Left ventricle myocardium inferior (tissue), 1 donor: ENCODE data around the gene KDM2B. TPM values are rescaled to one million over a fixed set of nuclear protein-coding genes. Genes with fewer than 3 reads are reported as not detected.
"Not testable (repeated sequence)": the region's sequence is repeated elsewhere in the genome, so short reads cannot be mapped to it uniquely, and the experiment has no call there.

Source experiments
- DNase-seq: peaks from one replicate; pipeline ENCODE4 v3.0.0-alpha.2; 2020
- H3K27ac ChIP-seq: fragments of 200-600 bp; replicated peaks from 2 replicates; pipeline ENCODE4 v1.8.0; 2021
- H3K27me3 ChIP-seq: fragments of 200-600 bp; 2 replicates; pipeline ENCODE4 v1.8.0; 2021; ENCODE audit warnings: low read depth
- H3K36me3 ChIP-seq: fragments of 200-600 bp; 2 replicates; pipeline ENCODE4 v1.8.0; 2021
- H3K4me1 ChIP-seq: fragments of 200-600 bp; 2 replicates; pipeline ENCODE4 v1.8.0; 2021
- H3K4me3 ChIP-seq: fragments of 200-600 bp; 2 replicates; pipeline ENCODE4 v1.8.0; 2021; ENCODE audit warnings: mild to moderate bottlenecking, moderate library complexity
- H3K9me3 ChIP-seq: fragments of 200-600 bp; replicated peaks from 2 replicates; pipeline ENCODE4 v1.8.0; 2021
- intact Hi-C: fragments of 100-400 bp; cut with micrococcal nuclease; formaldehyde crosslinking; loops from one replicate; pipeline ENCODE4 v1.11.0; 2022
- total RNA-seq: library from RNA; stranded (reverse); fragmentation: NEBNext Ultra II Directional; extraction: Animal tissue kit (Norgen Biotek cat#: 25700); gene quantifications from one replicate; pipeline ENCODE4 v1.2.1, GENCODE V29; 2021
- TF ChIP-seq, protein P1 (sequence below): fragments of 200-600 bp; IDR thresholded peaks from 2 replicates; pipeline ENCODE4 v1.8.0; 2021; ENCODE audit warnings: antibody characterized with exemption, mild to moderate bottlenecking, borderline replicate concordance
- donor health status: DM: no; HTN: yes; CAD: no; lungs with severe emphysema.

KDM2B gene
- total RNA-seq, 1 donor from 2014 or later: 13.0 TPM

DNA sequence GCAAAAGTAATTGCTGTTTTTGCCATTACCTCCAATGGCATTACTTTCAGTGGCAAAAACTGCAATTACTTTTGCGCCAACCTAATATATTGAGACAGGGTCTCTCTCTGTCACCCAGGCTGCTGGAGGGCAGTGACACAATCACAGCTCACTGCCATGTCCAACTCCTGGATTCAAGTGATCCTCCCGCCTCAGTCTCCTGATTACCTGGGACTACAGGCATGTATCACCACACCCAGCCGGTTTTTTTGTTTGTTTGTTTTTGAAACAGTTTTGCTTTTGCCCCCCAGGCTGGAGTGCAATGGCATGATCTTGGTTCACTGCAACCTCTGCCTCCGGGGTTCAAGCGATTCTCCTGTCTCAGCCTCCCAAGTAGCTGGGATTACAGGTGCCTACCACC lies 15.7 kb upstream of the KDM2B start:
- Histone ChIP-seq H3K4me3 (no peak overlapping the region), H3K4me1 (no peaks in the 10 kb centered on the region), H3K27ac (no peak overlapping the region), H3K27me3 (no peaks in the 10 kb centered on the region), H3K9me3 (no peaks in the 10 kb centered on the region), H3K36me3 (no peaks in the 10 kb centered on the region)
- no peak for DNase-seq
- TF ChIP-seq, protein P1, sequence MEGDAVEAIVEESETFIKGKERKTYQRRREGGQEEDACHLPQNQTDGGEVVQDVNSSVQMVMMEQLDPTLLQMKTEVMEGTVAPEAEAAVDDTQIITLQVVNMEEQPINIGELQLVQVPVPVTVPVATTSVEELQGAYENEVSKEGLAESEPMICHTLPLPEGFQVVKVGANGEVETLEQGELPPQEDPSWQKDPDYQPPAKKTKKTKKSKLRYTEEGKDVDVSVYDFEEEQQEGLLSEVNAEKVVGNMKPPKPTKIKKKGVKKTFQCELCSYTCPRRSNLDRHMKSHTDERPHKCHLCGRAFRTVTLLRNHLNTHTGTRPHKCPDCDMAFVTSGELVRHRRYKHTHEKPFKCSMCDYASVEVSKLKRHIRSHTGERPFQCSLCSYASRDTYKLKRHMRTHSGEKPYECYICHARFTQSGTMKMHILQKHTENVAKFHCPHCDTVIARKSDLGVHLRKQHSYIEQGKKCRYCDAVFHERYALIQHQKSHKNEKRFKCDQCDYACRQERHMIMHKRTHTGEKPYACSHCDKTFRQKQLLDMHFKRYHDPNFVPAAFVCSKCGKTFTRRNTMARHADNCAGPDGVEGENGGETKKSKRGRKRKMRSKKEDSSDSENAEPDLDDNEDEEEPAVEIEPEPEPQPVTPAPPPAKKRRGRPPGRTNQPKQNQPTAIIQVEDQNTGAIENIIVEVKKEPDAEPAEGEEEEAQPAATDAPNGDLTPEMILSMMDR: no peak
- intact Hi-C loops: no loop called here

DNA sequence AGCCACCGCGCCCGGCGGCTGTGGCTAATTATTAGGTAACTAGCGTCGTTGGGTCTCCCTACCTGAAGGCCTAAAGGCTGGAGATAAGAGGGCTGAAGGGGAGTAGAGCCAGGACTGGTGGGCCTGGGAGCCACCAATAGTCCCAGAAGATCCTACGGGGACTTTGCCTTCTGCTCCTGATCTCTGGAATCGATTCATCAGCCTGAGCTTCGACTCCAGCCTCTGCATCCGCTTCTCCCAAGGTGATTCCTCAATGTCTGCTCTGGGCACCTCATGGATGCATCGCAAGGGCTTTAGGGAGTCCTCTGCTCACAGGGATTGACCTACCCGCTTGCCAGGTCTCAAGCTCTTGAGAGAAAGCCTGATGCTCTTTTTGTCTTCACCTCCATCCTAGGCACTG lies 14.7 kb upstream of the KDM2B start:
- intact Hi-C loops: no loop called here
- Histone ChIP-seq H3K27me3 (no peaks in the 10 kb centered on the region), H3K4me1 (peaks cover 5% of the 10 kb centered on the region), H3K4me3 (no peak overlapping the region), H3K27ac (no peak overlapping the region), H3K36me3 (no peaks in the 10 kb centered on the region), H3K9me3 (no peaks in the 10 kb centered on the region)
- no peak for DNase-seq
- TF ChIP-seq, protein P1: no peak

DNA sequence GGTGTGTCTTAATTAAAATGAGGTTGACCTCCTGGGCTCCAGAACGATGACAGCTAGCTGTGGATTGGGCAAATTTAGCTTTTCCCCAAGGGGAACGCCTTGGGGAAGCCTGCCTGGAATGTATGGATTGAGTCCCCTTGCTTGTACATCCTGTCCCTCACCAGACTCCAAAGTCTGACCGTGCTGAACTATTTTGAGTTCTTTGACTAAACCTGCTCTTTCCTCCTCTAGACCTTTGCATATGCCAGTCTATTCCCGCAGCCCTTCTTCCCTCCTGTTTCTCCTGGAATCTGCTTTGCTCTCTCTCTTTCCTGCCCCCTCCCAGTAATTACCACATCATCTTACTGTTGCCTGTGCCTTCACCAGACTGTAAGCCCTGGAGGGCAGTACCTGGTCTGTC lies 11.5 kb upstream of the KDM2B start:
- Histone ChIP-seq H3K27ac (no peak overlapping the region), H3K27me3 (no peaks in the 10 kb centered on the region), H3K36me3 (no peaks in the 10 kb centered on the region), H3K9me3 (no peaks in the 10 kb centered on the region), H3K4me3 (no peak overlapping the region), H3K4me1 (peaks cover 8% of the 10 kb centered on the region)
- intact Hi-C loops: no loop called here
- DNase-seq: no peak
- TF ChIP-seq, protein P1: no peak

DNA sequence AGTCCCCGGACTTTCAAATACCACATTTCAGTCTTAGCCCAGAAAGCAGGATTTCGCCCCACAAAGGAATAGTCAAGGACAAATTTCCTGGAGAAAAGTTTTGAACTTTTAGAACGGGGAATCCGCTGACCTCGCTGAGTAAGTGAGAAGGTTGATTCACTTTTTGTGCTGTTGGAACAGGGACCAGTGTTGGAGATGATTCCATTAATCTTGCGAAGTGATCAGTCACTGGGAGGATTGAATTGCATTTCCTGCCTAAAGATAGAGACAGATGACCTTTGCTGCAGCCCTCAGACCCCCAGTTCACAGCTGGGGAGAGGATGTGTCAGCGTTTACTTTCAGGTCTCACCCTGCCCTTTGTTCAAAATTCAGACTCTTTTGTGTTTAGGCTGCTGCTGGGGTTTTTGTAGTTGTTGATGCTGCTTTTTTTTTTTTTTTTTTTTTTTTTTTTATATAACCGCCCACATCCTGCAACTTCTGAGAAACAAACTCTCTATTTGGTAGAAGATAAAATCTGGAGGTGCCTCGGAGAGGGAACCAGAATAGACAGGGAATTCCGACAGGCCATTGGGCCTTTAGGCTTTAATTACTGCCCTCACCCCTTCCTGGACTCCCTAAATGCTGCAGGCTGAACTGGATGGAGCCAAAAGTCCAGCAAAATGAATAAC lies 9.8 kb upstream of the KDM2B start:
- H3K4me1 ChIP-seq: peaks cover 8% of the 10 kb centered on the region
- peak overlapping the region; percentile 79 for H3K27ac ChIP-seq
- TF ChIP-seq, protein P1: no peak
- peak overlapping the region; percentile 65 for H3K4me3 ChIP-seq
- no peaks in the 10 kb centered on the region for H3K27me3 ChIP-seq
- no peak for DNase-seq
- no peaks in the 10 kb centered on the region for H3K9me3 ChIP-seq
- no peaks in the 10 kb centered on the region for H3K36me3 ChIP-seq
- intact Hi-C loops: no loop called here

DNA sequence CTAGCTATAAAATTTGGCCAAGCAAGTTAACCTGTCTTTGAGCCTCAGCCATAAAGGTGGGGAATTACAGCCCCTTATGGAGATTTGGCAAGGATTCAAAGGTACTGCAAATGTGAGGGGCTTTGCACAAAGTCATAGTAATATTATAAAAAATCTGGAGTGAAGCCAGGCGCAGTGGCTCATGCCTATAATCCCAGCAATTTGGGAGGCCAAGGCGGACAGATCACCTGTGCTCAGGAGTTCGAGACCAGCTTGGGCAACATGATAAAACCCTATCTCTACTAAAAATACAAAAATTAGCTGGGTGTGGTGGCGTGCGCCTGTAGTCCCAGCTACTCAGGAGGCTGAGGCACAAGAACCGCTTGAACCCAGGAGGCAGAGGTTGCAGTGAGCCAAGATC lies 4.1 kb upstream of the KDM2B start:
- peaks cover 28% of the 10 kb centered on the region for H3K4me1 ChIP-seq
- H3K36me3 ChIP-seq, H3K4me3 ChIP-seq, DNase-seq, H3K9me3 ChIP-seq, H3K27ac ChIP-seq, H3K27me3 ChIP-seq, intact Hi-C loops: not testable (repeated sequence)

DNA sequence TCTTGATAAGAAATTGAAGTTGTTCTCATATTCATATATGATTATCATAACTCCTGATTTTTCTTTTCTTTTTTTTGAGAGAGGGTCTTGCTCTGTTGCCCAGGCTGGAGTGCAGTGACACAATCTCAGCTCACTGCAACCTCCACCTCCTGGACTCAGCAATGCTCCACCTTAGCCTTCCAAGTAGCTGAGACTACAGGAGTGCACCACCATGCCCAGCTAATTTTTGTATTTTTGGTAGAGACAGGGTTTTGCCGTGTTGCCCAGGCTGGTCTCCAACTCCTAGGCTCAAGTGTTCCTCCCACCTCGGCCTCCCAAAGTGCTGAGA lies 2.5 kb upstream of the KDM2B start:
- intact Hi-C loops, H3K36me3 ChIP-seq, H3K27ac ChIP-seq, H3K4me3 ChIP-seq, DNase-seq, H3K9me3 ChIP-seq, H3K27me3 ChIP-seq: not testable (repeated sequence)
- H3K4me1 ChIP-seq: peaks cover 41% of the 10 kb centered on the region
